PFSK-1 (cell line): ENCODE measurements around the gene SDF2.

ENCODE experiments used
- FOXP2 ChIP-seq: optimal IDR thresholded peaks from 2 replicates; pipeline ENCODE3; 2011; ENCODE audit warnings: borderline replicate concordance, control low read depth, inconsistent platforms; ENCODE audit not compliant: insufficient read depth; ENCODE audit errors: extremely low read length, extremely low read depth
- POLR2AphosphoS5 ChIP-seq: IDR thresholded peaks from 2 replicates; pipeline ENCODE4 v1.6.1; 2012; ENCODE audit warnings: low read depth, mild to moderate bottlenecking, control low read depth, low read length, moderate library complexity
- SIN3A ChIP-seq: IDR thresholded peaks from 2 replicates; pipeline ENCODE4 v1.6.1; 2012; ENCODE audit warnings: mild to moderate bottlenecking, low read length, moderate library complexity, borderline replicate concordance; ENCODE audit not compliant: insufficient read depth
- TAF1 ChIP-seq: IDR thresholded peaks from 2 replicates; pipeline ENCODE4 v1.6.1; 2012; ENCODE audit warnings: low read length, control low read depth, borderline replicate concordance; ENCODE audit not compliant: insufficient read depth
- TF ChIP-seq, protein P1 (sequence below), 2 experiments: IDR thresholded peaks; 2 replicates each; pipeline versions ENCODE4 v1.6.1 to v1.8.0; 2011 to 2012; ENCODE audit warnings: low read depth in 2 of 2, low read length in 2 of 2, control low read depth in 1 of 2, inconsistent platforms in 1 of 2, mild to moderate bottlenecking in 1 of 2, moderate library complexity in 1 of 2; ENCODE audit not compliant: insufficient read depth in 1 of 2

Gene SDF2

DNA sequence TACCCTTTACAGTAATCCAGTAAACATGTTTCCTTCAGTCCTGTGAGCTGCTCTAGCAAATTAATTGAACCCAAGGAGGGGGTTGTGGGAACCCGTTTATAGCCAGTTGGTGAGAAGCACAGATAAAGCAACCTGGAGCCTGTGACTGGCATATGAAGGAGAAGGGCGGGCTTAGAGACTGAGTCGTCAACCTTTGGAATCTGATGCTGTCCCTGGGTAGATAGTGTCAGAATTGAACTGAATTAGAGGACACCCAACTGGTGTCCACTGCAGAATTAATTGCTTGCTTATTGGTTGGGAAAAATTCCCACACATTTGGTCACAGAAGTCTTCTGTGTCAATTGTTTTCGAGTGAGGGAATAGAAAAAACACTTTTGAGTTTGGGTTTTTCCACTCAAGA lies 34.9 kb downstream of the SDF2 start:
- TF ChIP-seq SIN3A (no peak), POLR2AphosphoS5 (no peak; the same call in 1 of the 2 replicates)
- TF ChIP-seq, protein P1, sequence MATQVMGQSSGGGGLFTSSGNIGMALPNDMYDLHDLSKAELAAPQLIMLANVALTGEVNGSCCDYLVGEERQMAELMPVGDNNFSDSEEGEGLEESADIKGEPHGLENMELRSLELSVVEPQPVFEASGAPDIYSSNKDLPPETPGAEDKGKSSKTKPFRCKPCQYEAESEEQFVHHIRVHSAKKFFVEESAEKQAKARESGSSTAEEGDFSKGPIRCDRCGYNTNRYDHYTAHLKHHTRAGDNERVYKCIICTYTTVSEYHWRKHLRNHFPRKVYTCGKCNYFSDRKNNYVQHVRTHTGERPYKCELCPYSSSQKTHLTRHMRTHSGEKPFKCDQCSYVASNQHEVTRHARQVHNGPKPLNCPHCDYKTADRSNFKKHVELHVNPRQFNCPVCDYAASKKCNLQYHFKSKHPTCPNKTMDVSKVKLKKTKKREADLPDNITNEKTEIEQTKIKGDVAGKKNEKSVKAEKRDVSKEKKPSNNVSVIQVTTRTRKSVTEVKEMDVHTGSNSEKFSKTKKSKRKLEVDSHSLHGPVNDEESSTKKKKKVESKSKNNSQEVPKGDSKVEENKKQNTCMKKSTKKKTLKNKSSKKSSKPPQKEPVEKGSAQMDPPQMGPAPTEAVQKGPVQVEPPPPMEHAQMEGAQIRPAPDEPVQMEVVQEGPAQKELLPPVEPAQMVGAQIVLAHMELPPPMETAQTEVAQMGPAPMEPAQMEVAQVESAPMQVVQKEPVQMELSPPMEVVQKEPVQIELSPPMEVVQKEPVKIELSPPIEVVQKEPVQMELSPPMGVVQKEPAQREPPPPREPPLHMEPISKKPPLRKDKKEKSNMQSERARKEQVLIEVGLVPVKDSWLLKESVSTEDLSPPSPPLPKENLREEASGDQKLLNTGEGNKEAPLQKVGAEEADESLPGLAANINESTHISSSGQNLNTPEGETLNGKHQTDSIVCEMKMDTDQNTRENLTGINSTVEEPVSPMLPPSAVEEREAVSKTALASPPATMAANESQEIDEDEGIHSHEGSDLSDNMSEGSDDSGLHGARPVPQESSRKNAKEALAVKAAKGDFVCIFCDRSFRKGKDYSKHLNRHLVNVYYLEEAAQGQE (IDR thresholded peaks at IDR 0.05; ENCODE audit: insufficient read depth in 1 of 2, low read depth in 2 of 2, low read length in 2 of 2): no peak

DNA sequence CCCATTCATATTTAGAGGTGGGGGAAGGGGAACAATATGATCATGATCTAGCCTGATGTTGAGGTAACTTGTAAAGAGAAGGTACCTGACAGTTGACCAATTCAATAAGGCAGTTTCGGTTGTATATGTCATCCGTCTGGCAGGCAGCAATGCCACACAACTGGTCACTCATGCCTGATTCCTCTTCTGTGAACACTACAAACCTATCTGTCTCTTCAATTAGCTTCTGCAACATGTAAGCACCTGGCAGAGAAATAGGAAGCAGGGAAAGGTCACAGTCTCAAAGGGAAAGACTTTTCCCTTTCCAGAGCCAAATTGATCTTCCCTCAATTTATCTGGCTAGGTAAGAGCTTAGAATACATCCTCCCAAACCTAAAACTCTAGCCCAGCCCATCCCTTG lies 37.6 kb downstream of the SDF2 start:
- no peak for TF ChIP-seq TAF1
- TF ChIP-seq, protein P1 (IDR thresholded peaks at IDR 0.05; ENCODE audit: insufficient read depth in 1 of 2, low read depth in 2 of 2, low read length in 2 of 2): no peak
- TF ChIP-seq SIN3A: no peak
- no peak for TF ChIP-seq POLR2AphosphoS5
- no peak for TF ChIP-seq FOXP2

DNA sequence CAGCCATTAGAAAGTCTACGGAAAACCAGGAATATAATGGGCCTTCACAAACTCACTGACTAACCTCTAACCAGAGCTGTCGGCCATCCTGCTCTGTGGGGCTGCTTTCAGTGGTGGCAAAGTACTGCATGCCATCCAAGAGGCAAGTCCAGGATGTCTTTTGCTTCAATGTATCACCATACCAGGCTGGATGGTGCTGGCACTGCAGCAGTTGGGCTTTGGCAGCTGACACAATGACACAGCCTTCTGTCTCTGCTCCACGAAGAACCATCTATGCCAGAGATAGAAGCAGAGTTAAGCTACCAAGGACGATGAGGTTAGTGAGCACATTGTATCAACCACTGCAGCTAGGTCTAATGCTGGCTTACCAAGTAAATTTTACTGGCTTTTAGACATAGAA lies 38.0 kb downstream of the SDF2 start:
- TF ChIP-seq POLR2AphosphoS5 (no peak), TAF1 (no peak), FOXP2 (no peak), SIN3A (no peak)
- TF ChIP-seq, protein P1 (IDR thresholded peaks at IDR 0.05; ENCODE audit: insufficient read depth in 1 of 2, low read depth in 2 of 2, low read length in 2 of 2): no peak

DNA sequence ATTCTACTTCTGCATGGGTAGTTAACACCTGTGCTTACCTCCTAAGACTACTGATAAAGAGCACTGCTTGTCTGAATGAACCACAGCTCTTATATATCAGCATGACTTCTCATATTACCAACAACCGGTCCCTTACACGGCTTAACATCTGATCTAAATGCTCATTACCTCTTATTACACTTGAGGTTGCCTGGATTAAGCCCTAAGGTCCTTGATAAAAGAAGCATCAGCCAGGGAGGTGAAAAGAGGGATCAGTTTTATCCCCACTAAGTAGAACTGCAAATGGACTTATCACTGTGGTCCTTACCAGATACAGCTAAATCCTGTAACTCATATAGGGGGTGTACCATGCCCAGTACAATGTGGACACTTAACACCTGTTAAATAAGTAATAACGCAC lies 39.5 kb downstream of the SDF2 start:
- no peak for TF ChIP-seq TAF1
- no peak for TF ChIP-seq FOXP2
- no peak for TF ChIP-seq POLR2AphosphoS5
- no peak for TF ChIP-seq SIN3A
- TF ChIP-seq, protein P1 (IDR thresholded peaks at IDR 0.05; ENCODE audit: insufficient read depth in 1 of 2, low read depth in 2 of 2, low read length in 2 of 2): no peak

DNA sequence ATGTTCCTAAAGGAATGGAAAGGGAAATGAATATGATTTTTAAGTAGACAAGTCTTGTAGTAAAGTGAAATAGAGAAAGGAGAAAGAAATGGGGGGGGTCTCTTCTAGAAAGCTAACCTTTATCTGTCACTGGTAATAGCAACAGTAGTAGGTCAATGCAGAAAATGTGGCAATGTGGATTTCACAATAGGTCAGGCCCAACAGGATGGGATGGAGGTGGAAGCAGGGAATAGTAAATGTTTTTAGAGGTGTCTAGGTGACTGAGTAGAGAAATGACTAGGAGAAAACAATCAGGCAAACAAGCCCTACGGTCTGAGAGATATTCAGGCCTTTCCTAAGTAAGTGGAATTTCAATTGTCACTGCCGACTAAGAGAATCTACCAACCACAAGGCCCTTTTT lies 41.7 kb downstream of the SDF2 start:
- TF ChIP-seq, protein P1 (IDR thresholded peaks at IDR 0.05; ENCODE audit: insufficient read depth in 1 of 2, low read depth in 2 of 2, low read length in 2 of 2): no peak
- TF ChIP-seq SIN3A (no peak), FOXP2 (no peak), POLR2AphosphoS5 (no peak), TAF1 (no peak)
